GM12878 (cell line): ENCODE data around the gene NPLOC4. TPM values are rescaled to one million over a fixed set of nuclear protein-coding genes. Genes with fewer than 3 reads are reported as not detected.

Experiments used
- ATAC-seq: fragments of 200-7000 bp; cut with Tn5 transposase; 3 replicates; pipeline ENCODE4 v1.9.1; 2020; ENCODE audit warnings: mild to moderate bottlenecking, moderate library complexity
- BruUV-seq: library from RNA; stranded (reverse); fragments of 400-500 nt; replicated peaks from 2 replicates; lab custom pipeline; 2021; lab: Mats Ljungman, UMichigan
- CTCF ChIA-PET: fragments of 300-600 bp; sonication (Branson Sonifier 250); formaldehyde crosslinking; extraction: SDS; loops from one replicate; lab custom pipeline; 2021; ENCODE audit warnings: inconsistent platforms; lab: Yijun Ruan, JAX
- POLR2A ChIA-PET: fragments of 350-600 bp; formaldehyde crosslinking; extraction: SDS; loops from one replicate; lab custom pipeline; 2021; ENCODE audit warnings: inconsistent platforms; lab: Charles Lee
- RAD21 ChIA-PET: fragments of 300-600 bp; sonication (Branson Sonifier 250); formaldehyde crosslinking; loops from one replicate; lab custom pipeline; 2023; ENCODE audit warnings: antibody characterized with exemption; ENCODE audit not compliant: unreplicated experiment; lab: Charles Lee
- SMC1A ChIA-PET: fragments of 300-600 bp; sonication (Branson Sonifier 250); formaldehyde crosslinking; loops from one replicate; lab custom pipeline; 2023; ENCODE audit not compliant: unreplicated experiment, uncharacterized antibody; lab: Charles Lee
- DNase-seq: peaks from one replicate; pipeline ENCODE4 v3.0.0-alpha.2; 2011; ENCODE audit warnings: low read depth, low spot score
- FAIRE-seq: peaks from 3 replicates; lab custom pipeline; 2011; peaks lifted over from hg19 to GRCh38; lab: Jason Lieb, UNC
- H2AFZ ChIP-seq: 2 replicates; pipeline ENCODE4 v1.6.0; 2011; ENCODE audit warnings: low read depth, low read length, control low read depth; ENCODE audit not compliant: control insufficient read depth
- H3K27ac ChIP-seq: 2 replicates; pipeline ENCODE4 v1.5.1; 2011; ENCODE audit warnings: control low read depth; ENCODE audit not compliant: control insufficient read depth, insufficient read depth
- H3K27me3 ChIP-seq, 2 experiments: replicated peaks in 1 of 2; 2 replicates each; pipeline versions ENCODE4 v1.6.0 to v1.6.1; 2011; ENCODE audit warnings: low read length in 1 of 2; ENCODE audit not compliant: control insufficient read depth in 2 of 2, insufficient read depth in 2 of 2
- H3K36me3 ChIP-seq, 2 experiments: 2 replicates each; pipeline ENCODE4 v1.5.1; 2011; ENCODE audit warnings: low read length in 1 of 2; ENCODE audit not compliant: control insufficient read depth in 2 of 2, insufficient read depth in 2 of 2
- H3K4me1 ChIP-seq: 2 replicates; pipeline ENCODE4 v1.6.1; 2011; ENCODE audit warnings: mild to moderate bottlenecking, low read length, moderate library complexity, mixed read lengths; ENCODE audit not compliant: control insufficient read depth, insufficient read depth
- H3K4me2 ChIP-seq: 2 replicates; pipeline ENCODE4 v1.6.0; 2011; ENCODE audit warnings: control low read depth; ENCODE audit not compliant: control insufficient read depth, insufficient read depth
- H3K4me3 ChIP-seq: fragments of 200-600 bp; sonication (generic); 2 replicates; pipeline ENCODE4 v1.5.1; 2016
- H3K79me2 ChIP-seq: 2 replicates; pipeline ENCODE4 v1.6.0; 2011; ENCODE audit warnings: low read length; ENCODE audit not compliant: control insufficient read depth, insufficient read depth
- H3K9ac ChIP-seq: 2 replicates; pipeline ENCODE4 v1.8.0; 2011; ENCODE audit warnings: low read length, control low read depth, mixed read lengths; ENCODE audit not compliant: control insufficient read depth, insufficient read depth
- H3K9me3 ChIP-seq: replicated peaks from 3 replicates; pipeline ENCODE4 v1.5.1; 2011; ENCODE audit warnings: mild to moderate bottlenecking, low read length; ENCODE audit not compliant: control insufficient read depth, insufficient read depth
- H4K20me1 ChIP-seq: 2 replicates; pipeline ENCODE4 v1.6.0; 2011; ENCODE audit not compliant: control insufficient read depth, insufficient read depth
- ASH2L ChIP-seq: fragments of 300-600, 200-600 bp; sonication (generic); IDR thresholded peaks from 2 replicates; pipeline ENCODE4 v1.6.1; 2017; ENCODE audit warnings: low read depth, mild to moderate bottlenecking, borderline replicate concordance
- ATF2 ChIP-seq: IDR thresholded peaks from 2 replicates; pipeline ENCODE4 v1.6.1; 2012; ENCODE audit warnings: low read length, inconsistent platforms
- ATF3 ChIP-seq: IDR thresholded peaks from 2 replicates; pipeline ENCODE4 v1.6.1; 2011; ENCODE audit warnings: low read depth, mild to moderate bottlenecking, low read length, moderate library complexity, borderline replicate concordance; ENCODE audit errors: extremely low read depth
- CHD2 ChIP-seq: IDR thresholded peaks from 2 replicates; pipeline ENCODE4 v1.6.1; 2011; ENCODE audit warnings: low read depth, low read length, improper control_type of control experiment, borderline replicate concordance
- CREB1 ChIP-seq: IDR thresholded peaks from 2 replicates; pipeline ENCODE4 v1.6.1; 2012; ENCODE audit warnings: low read depth, mild to moderate bottlenecking, inconsistent platforms
- EZH2 ChIP-seq: IDR thresholded peaks from 2 replicates; pipeline ENCODE4 v1.6.1; 2012; ENCODE audit warnings: low read depth, mild to moderate bottlenecking, control low read depth, inconsistent platforms, low read length, borderline replicate concordance; ENCODE audit not compliant: control insufficient read depth
- IRF4 ChIP-seq: IDR thresholded peaks from 2 replicates; pipeline ENCODE4 v1.6.1; 2011; ENCODE audit warnings: low read depth, low read length
- NFXL1 ChIP-seq: fragments of 450-650 bp; IDR thresholded peaks from 2 replicates; pipeline ENCODE4 v1.6.1; 2017; ENCODE audit warnings: antibody characterized with exemption, mild to moderate bottlenecking, borderline replicate concordance
- NFYA ChIP-seq: IDR thresholded peaks from 2 replicates; pipeline ENCODE4 v1.6.1; 2011; ENCODE audit warnings: low read depth, mild to moderate bottlenecking, low read length, improper control_type of control experiment, borderline replicate concordance
- NR2F1 ChIP-seq: fragments of 450-650 bp; conservative IDR thresholded peaks from 2 replicates; pipeline ENCODE4 v1.6.1; 2017; ENCODE audit warnings: mild to moderate bottlenecking
- POLR2A ChIP-seq: IDR thresholded peaks from 2 replicates; pipeline ENCODE4 v1.6.1; 2011; ENCODE audit warnings: low read depth, mild to moderate bottlenecking, low read length
- RBBP5 ChIP-seq: fragments of 200-600 bp; sonication (generic); conservative IDR thresholded peaks from 2 replicates; pipeline ENCODE4 v1.6.1; 2016
- RUNX3 ChIP-seq: IDR thresholded peaks from 2 replicates; pipeline ENCODE4 v1.6.1; 2012; ENCODE audit warnings: low read length, inconsistent platforms
- SP1 ChIP-seq: IDR thresholded peaks from one replicate; pipeline ENCODE4 v1.6.1; 2011; ENCODE audit warnings: low read depth, low read length
- TARDBP ChIP-seq: IDR thresholded peaks from 2 replicates; pipeline ENCODE4 v1.6.1; 2016; ENCODE audit warnings: borderline replicate concordance
- ZBED1 ChIP-seq: IDR thresholded peaks from 2 replicates; pipeline ENCODE4 v1.6.1; 2016; ENCODE audit warnings: borderline replicate concordance
- ZZZ3 ChIP-seq: IDR thresholded peaks from 2 replicates; pipeline ENCODE4 v1.6.1; 2011; ENCODE audit warnings: low read depth; ENCODE audit not compliant: control insufficient read depth, insufficient read length
- WGBS: methylation state at CpG from one replicate; pipeline ENCODE4 v1.1.6; 2016; ENCODE audit warnings: low lambda C conversion rate; ENCODE audit not compliant: insufficient replicate concordance, insufficient coverage; ENCODE audit errors: missing lambda C conversion rate; 5-methylcytosine and 5-hydroxymethylcytosine counted together
- in situ Hi-C: fragments of 300-500 bp; cut with MboI; formaldehyde crosslinking; loops from 9 replicates; pipeline ENCODE4 v1.14.3; 2018; ENCODE audit warnings: mixed read lengths
- intact Hi-C: fragments of 100-400 bp; cut with micrococcal nuclease; formaldehyde crosslinking; loops from one replicate; pipeline ENCODE4 v1.14.2; 2022; ENCODE audit not compliant: unreplicated experiment
- polyA plus RNA-seq, 11 experiments: library from polyadenylated mRNA; depleted of rRNA in 4 of 11; unstranded in 6 of 11; stranded (reverse) in 5 of 11; fragments of >200 nt; fragmentation: Nextera tagmentation in 4 of 11; fragmentation: Illumina TruSeq in 1 of 11; extraction: Ambion mirVana in 4 of 11; extraction: Trizol in 1 of 11; gene quantifications; 1 replicate in 1 of 11; 2 replicates in 10 of 11; pipeline versions ENCODE4 v1.2.1 to v1.2.3, GENCODE V29; 2011 to 2016; ENCODE audit warnings: inconsistent platforms in 2 of 11, missing spikeins in 2 of 11, low read depth in 1 of 11
- total RNA-seq, 4 experiments: library from RNA; depleted of rRNA in 3 of 4; stranded (reverse); fragments of >200 nt in 3 of 4; fragmentation: Illumina TruSeq in 1 of 4; extraction: Trizol in 1 of 4; gene quantifications; 2 replicates each; pipeline versions ENCODE4 v1.2.1 to v1.2.3, GENCODE V29; 2013 to 2021
- TF ChIP-seq, protein P1 (sequence below): fragments of 450-650 bp; IDR thresholded peaks from 2 replicates; pipeline ENCODE4 v1.6.1; 2016; ENCODE audit warnings: mild to moderate bottlenecking, moderate library complexity, borderline replicate concordance

Gene NPLOC4
- total and polyA plus RNA-seq, 10 of the 15 experiments (the other 5 are each of a cell fraction or from before 2014, with no cell fraction given), result 1.5 to 83.7 (median 45.8) TPM

DNA sequence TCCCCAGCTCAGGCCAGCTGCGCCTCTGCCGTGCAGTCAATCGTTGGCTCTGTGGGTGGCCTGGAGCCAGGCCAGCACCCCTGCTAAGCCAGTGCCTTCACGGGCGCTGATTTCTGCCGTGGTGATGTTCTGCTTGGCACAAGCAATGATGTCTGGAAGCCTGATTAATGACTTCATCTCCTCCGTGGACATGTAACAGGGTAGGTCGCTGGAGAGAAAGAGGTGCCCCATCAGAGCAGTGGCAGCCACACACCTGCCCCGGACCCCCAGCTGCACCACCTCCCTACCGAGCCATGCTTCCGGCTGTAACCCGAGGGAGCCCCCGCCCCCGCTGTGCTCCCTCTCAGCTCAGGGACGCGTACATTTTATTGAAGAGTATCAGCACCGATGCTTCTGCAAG lies 44.8 kb upstream of the NPLOC4 start (continued):
- TF ChIP-seq ATF2, result no peak
- no peak for TF ChIP-seq CREB1
- TF ChIP-seq, all 136 proteins: peak for 0

DNA sequence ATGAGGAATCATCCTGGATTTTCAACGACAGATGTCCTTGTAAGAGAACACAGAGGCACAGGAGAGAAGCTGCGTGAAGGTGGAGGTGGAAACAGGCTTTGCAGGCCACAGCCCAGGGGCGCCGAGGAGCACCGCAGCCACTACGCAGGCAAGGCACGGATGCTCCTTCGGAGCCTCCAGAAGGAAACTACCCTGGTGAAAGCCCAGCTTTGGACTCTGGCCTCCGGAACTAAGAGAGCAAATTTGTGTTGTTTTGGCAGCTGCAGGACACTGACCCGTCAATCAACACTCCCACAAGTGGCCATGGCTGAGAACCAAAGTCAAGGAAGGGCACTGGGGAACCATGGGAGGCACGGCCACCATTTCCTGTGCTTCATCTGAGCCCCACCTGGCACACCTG lies 43.2 kb upstream of the NPLOC4 start:
- TF ChIP-seq NFYA, result no peak
- no peak for TF ChIP-seq ASH2L
- TF ChIP-seq, protein P1, sequence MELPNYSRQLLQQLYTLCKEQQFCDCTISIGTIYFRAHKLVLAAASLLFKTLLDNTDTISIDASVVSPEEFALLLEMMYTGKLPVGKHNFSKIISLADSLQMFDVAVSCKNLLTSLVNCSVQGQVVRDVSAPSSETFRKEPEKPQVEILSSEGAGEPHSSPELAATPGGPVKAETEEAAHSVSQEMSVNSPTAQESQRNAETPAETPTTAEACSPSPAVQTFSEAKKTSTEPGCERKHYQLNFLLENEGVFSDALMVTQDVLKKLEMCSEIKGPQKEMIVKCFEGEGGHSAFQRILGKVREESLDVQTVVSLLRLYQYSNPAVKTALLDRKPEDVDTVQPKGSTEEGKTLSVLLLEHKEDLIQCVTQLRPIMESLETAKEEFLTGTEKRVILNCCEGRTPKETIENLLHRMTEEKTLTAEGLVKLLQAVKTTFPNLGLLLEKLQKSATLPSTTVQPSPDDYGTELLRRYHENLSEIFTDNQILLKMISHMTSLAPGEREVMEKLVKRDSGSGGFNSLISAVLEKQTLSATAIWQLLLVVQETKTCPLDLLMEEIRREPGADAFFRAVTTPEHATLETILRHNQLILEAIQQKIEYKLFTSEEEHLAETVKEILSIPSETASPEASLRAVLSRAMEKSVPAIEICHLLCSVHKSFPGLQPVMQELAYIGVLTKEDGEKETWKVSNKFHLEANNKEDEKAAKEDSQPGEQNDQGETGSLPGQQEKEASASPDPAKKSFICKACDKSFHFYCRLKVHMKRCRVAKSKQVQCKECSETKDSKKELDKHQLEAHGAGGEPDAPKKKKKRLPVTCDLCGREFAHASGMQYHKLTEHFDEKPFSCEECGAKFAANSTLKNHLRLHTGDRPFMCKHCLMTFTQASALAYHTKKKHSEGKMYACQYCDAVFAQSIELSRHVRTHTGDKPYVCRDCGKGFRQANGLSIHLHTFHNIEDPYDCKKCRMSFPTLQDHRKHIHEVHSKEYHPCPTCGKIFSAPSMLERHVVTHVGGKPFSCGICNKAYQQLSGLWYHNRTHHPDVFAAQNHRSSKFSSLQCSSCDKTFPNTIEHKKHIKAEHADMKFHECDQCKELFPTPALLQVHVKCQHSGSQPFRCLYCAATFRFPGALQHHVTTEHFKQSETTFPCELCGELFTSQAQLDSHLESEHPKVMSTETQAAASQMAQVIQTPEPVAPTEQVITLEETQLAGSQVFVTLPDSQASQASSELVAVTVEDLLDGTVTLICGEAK, result no peak
- no peak for TF ChIP-seq ZBED1
- no peak for TF ChIP-seq RUNX3
- no peak for TF ChIP-seq IRF4
- no peak for TF ChIP-seq POLR2A
- no peak for TF ChIP-seq CHD2
- no peak for TF ChIP-seq NR2F1
- no peak for TF ChIP-seq NFXL1
- no peak for TF ChIP-seq TARDBP
- TF ChIP-seq RBBP5, result no peak
- no peak for TF ChIP-seq SP1
- no peak for TF ChIP-seq ATF3
- TF ChIP-seq EZH2, result no peak
- no peak for TF ChIP-seq ZZZ3
- Histone ChIP-seq H2AFZ (no peak overlapping the region), H3K36me3 (peaks cover 0 to 2% of the 10 kb centered on the region in 2 experiments; a peak in 2 of 4 replicates), H4K20me1 (peaks cover 5% of the 10 kb centered on the region; the same call in 1 of the 2 replicates), H3K27me3 (no peaks in the 10 kb centered on the region), H3K4me2 (no peak overlapping the region), H3K27ac (no peak overlapping the region), H3K79me2 (peaks cover 27% of the 10 kb centered on the region), H3K9me3 (no peaks in the 10 kb centered on the region), H3K4me3 (no peak overlapping the region), H3K9ac (no peak overlapping the region), H3K4me1 (peaks cover 7% of the 10 kb centered on the region)
- ChIA-PET CTCF (no interaction called here), POLR2A (no interaction called here), RAD21 (no interaction called here), SMC1A (no interaction called here)
- no TSS peak for BruUV-seq
- intact Hi-C loops, result no loop called here
- no peak for ATAC-seq
- DNase-seq, result no peak
- FAIRE-seq, result no peak
- 87% methylated on average over 11 of the region's 11 CpGs for WGBS
- in situ Hi-C loops, result no loop called here
